ENCODE data around the gene STRBP.

Gene STRBP

DNA sequence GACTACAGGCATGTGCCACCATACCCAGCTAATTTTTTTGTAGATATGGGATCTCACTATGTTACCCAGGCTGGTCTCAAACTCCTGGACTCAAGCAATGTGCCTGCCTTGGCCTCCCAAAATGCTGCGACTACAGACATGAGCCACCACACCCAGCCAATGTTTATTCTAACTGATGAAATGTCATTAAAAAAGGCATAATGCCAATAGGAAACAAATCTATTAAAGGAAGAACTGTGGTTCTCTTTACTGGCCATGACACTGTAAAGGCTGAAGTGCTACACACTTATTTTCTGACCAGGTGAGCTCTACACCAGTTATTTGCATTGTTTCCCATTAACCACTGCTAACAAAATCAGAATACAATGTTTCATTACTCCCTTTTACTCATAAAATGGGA, 106.0 kb downstream of the STRBP start:
- Histone ChIP-seq H4K20me1 (no peaks in the 10 kb centered on the region), H3K4me1 (0 out of 2 replicates have a peak, but pooled peaks cover 4% of the 10 kb centered on the region), H3K27me3 (no peaks in the 10 kb centered on the region), H3K9me3 (no peaks in the 10 kb centered on the region), H3K36me3 (peaks cover 71% of the 10 kb centered on the region), H3K27ac (no peak overlapping the region), H3K4me3 (no peak overlapping the region), H3K9ac (no peak overlapping the region), H3K4me2 (no peak overlapping the region)
- no peak for TF ChIP-seq Cebpa-rat (IDR thresholded peaks at IDR 0.05)

DNA sequence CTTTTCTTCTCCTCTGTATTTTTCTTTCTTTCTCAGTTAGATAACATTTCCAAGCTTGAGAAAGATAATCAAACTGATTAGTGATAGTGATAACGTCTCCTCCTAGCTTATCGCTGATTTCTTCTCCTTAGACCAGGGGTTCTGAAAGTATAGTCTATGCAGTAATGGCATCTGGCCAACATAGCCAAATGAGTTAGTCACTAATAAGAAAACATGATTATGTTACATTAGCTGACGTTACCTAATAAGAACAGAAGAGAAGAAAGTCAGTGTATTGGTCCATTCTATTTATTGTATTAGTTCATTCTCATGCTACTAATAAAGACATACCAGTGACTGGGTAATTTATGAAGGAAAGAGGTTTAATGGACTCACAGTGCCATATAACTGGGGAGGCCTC, 111.2 kb downstream of the STRBP start:
- Histone ChIP-seq H3K4me1 (no peaks in the 10 kb centered on the region), H3K4me2 (no peak overlapping the region), H3K4me3 (no peak overlapping the region), H3K9ac (no peak overlapping the region), H3K9me3 (0 out of 2 replicates have a peak, but pooled peaks cover 6% of the 10 kb centered on the region), H3K27ac (no peak overlapping the region), H4K20me1 (no peaks in the 10 kb centered on the region), H3K27me3 (no peaks in the 10 kb centered on the region), H3K36me3 (peaks cover 86% of the 10 kb centered on the region)
- no peak for TF ChIP-seq Cebpa-rat (IDR thresholded peaks at IDR 0.05)

DNA sequence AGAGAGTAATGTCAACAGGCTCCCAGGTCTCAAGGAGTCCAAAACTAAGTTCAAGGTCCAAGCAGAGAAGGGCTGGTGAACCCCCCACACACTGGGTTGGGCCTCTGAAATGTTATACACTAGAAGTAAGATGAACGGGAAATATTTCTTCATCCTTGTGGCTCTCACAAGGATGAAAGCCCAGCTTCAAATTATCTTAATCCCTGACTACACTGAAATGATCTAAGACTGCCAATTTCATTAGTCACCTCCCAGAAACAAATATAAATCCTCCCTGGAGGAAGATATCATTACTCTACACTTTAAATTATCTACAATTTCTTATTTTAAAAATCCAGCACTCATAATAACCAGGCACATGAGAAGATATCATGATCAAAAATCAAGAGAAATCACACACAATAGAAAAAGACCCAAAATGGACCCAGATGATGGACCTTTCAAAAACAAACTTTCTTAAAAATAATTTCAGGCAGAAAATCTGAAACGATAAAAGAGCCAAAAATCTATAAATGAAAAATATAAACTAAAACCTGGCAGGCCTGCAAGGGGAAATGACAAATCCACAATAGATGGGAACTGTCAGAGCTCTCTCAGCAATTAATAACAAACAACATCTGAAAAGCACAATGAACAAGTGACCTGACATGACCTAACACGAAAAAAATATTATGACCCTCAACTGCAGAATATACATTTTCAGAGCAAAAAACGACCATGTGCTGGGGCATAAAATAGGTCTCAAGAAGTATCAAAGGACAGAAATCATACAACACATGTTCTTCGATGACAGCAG, 117.5 kb downstream of the STRBP start:
- Histone ChIP-seq H3K36me3 (peaks cover 94% of the 10 kb centered on the region), H3K4me2 (no peak overlapping the region), H3K9me3 (0 out of 2 replicates have a peak, but pooled peaks cover 6% of the 10 kb centered on the region), H3K4me3 (no peak overlapping the region), H3K9ac (no peak overlapping the region), H3K27me3 (no peaks in the 10 kb centered on the region), H4K20me1 (0 out of 2 replicates have a peak, but pooled peaks cover 7% of the 10 kb centered on the region), H3K27ac (no peak overlapping the region), H3K4me1 (no peaks in the 10 kb centered on the region)
- no peak for TF ChIP-seq Cebpa-rat (IDR thresholded peaks at IDR 0.05)

DNA sequence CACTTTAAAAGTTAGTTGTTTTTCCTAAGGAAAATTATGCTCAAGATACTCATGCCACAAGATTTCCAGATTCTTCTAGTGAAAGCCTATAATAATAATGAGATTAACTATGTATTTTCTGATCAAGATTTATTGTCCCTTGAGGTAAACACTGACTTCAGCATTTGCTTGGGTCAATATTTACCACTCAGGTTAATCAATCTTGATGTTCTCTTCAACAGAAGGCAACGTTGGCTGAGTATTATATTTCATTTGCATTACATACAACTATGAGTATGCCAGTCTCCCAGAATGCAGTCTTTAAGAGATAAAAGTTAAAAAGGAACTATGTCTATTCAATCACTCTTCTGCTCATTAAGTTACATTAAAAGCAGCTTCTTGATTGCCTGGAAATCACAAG, 119.3 kb downstream of the STRBP start:
- H3K4me2 ChIP-seq = no peak overlapping the region
- no peaks in the 10 kb centered on the region for H3K27me3 ChIP-seq
- peaks cover 92% of the 10 kb centered on the region for H3K36me3 ChIP-seq
- no peak overlapping the region for H3K27ac ChIP-seq
- no peaks in the 10 kb centered on the region for H3K4me1 ChIP-seq
- H4K20me1 ChIP-seq = 0 out of 2 replicates have a peak, but pooled peaks cover 7% of the 10 kb centered on the region
- no peak for TF ChIP-seq Cebpa-rat (IDR thresholded peaks at IDR 0.05)
- 0 out of 2 replicates have a peak, but pooled peaks cover 6% of the 10 kb centered on the region for H3K9me3 ChIP-seq
- no peak overlapping the region for H3K9ac ChIP-seq
- no peak overlapping the region for H3K4me3 ChIP-seq

DNA sequence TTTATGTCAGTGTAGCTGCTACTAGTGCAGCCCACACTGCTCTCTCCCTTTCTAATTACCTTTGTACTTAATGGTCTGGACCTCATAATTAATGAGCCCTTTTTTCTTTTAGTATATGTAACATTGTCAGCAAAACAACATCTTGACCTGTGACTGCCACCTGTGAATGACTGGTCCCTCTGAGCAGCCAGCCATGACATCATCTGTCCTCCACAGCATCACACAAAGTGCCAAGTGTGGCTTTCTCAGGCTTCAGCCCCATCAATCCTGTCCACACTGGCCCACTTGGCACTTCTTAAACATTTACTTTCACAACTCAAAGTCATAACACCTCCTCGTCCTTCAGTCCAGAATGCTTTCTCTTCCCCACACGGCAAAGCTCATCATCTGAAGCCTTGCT, 130.2 kb downstream of the STRBP start:
- Histone ChIP-seq H3K36me3 (peaks cover 87% of the 10 kb centered on the region), H3K4me3 (no peak overlapping the region), H3K9me3 (no peaks in the 10 kb centered on the region), H3K4me1 (no peaks in the 10 kb centered on the region), H3K4me2 (no peak overlapping the region), H3K27ac (no peak overlapping the region), H3K9ac (no peak overlapping the region), H4K20me1 (peaks cover 16% of the 10 kb centered on the region; the same call in 1 of the 2 replicates), H3K27me3 (no peaks in the 10 kb centered on the region)
- no peak for TF ChIP-seq Cebpa-rat (IDR thresholded peaks at IDR 0.05)

DNA sequence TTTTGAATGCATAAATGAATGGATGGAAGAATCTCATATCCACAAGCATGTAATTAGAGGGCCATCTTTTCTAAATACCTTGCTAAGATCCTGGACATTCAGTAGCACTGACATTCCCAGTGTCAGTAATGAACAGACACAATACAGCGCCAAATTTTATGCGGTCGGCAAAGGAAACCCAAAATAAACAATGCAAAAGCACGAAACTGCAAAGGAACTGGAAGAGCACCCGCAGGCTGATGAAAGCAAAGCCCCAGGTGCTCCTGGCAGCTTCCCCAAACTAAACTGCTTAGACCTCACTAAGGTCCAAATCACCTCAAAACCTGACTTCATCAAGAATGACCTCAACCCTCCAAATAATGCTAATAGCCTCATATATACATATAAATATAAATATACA, 133.0 kb downstream of the STRBP start:
- Histone ChIP-seq H3K4me1 (no peaks in the 10 kb centered on the region), H3K27me3 (no peaks in the 10 kb centered on the region), H3K9ac (no peak overlapping the region), H3K4me3 (no peak overlapping the region), H3K36me3 (peaks cover 96% of the 10 kb centered on the region), H4K20me1 (peaks cover 7% of the 10 kb centered on the region; the same call in 1 of the 2 replicates), H3K9me3 (no peaks in the 10 kb centered on the region), H3K27ac (no peak overlapping the region), H3K4me2 (no peak overlapping the region)
- no peak for TF ChIP-seq Cebpa-rat (IDR thresholded peaks at IDR 0.05)

DNA sequence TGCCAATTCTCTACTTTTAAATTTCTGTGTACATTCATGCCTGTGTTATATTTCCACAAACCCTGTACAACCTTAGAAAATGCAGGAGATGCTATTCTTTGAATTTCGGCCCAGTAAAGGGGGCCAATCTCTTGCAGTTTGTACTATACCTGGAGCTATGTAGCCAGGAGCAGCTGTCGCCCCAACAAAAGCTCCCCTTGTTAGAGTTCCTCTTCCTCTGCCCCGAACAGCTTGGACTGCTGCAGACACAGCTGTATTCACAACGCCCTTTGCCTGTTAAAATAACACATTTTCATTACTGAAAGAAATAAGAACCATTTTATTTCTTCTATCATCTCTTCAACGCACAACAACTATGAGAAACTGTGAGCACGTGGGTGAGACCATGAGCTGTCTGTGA, 135.7 kb downstream of the STRBP start:
- H3K4me1 ChIP-seq = no peaks in the 10 kb centered on the region
- H3K27me3 ChIP-seq = no peaks in the 10 kb centered on the region
- H3K9ac ChIP-seq = no peak overlapping the region
- H3K27ac ChIP-seq = no peak overlapping the region
- no peak overlapping the region for H3K4me2 ChIP-seq
- H3K9me3 ChIP-seq = no peaks in the 10 kb centered on the region
- peaks cover 97% of the 10 kb centered on the region for H3K36me3 ChIP-seq
- no peaks in the 10 kb centered on the region for H4K20me1 ChIP-seq
- no peak for TF ChIP-seq Cebpa-rat (IDR thresholded peaks at IDR 0.05)
- no peak overlapping the region for H3K4me3 ChIP-seq

DNA sequence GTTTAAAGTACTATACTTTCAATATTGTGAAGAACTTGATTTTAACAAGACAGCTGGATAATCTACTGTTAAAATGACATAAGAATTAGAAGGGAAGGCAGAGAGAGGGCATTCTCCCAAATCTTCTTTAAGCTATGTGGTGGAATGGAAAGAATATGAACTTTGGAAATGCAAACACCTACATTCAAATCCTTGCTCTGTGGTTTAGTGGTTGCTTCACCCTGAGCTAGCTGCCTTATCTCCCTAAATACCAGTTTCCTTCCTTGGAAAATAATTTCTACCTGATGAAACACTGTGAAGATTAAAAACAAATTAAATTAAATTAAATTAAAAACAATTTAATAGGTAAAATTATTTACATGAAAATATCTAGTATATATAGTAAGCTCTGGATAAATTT, 136.4 kb downstream of the STRBP start:
- Histone ChIP-seq H3K27ac (no peak overlapping the region), H4K20me1 (no peaks in the 10 kb centered on the region), H3K4me2 (no peak overlapping the region), H3K9me3 (no peaks in the 10 kb centered on the region), H3K27me3 (no peaks in the 10 kb centered on the region), H3K36me3 (peaks cover 98% of the 10 kb centered on the region), H3K4me1 (no peaks in the 10 kb centered on the region), H3K4me3 (no peak overlapping the region), H3K9ac (no peak overlapping the region)
- no peak for TF ChIP-seq Cebpa-rat (IDR thresholded peaks at IDR 0.05)

DNA sequence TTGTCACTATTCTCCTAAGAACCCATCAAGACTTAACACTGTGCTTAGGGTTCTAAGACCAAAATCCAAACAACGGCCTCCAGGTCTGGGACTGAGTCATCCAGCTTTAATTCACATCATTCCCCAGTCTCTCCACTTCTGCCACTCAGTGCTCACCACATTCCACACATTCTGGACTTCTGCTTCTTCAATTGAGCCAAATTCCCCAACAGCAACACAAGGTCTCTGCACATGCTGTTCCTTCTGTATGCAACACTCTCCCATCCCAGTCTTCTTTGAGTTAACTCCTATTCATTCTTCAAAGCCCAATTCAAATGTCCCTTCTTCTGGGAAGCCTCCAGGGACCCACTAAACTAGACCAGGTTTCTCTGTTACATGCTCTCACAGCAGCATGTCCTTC, 137.1 kb downstream of the STRBP start:
- H3K4me3 ChIP-seq = no peak overlapping the region
- peaks cover 98% of the 10 kb centered on the region for H3K36me3 ChIP-seq
- H3K9me3 ChIP-seq = no peaks in the 10 kb centered on the region
- H4K20me1 ChIP-seq = peaks cover 5% of the 10 kb centered on the region; the same call in 1 of the 2 replicates
- no peak overlapping the region for H3K4me2 ChIP-seq
- H3K27me3 ChIP-seq = no peaks in the 10 kb centered on the region
- H3K9ac ChIP-seq = no peak overlapping the region
- TF ChIP-seq Cebpa-rat (IDR thresholded peaks at IDR 0.05) = no peak
- no peaks in the 10 kb centered on the region for H3K4me1 ChIP-seq
- no peak overlapping the region for H3K27ac ChIP-seq

DNA sequence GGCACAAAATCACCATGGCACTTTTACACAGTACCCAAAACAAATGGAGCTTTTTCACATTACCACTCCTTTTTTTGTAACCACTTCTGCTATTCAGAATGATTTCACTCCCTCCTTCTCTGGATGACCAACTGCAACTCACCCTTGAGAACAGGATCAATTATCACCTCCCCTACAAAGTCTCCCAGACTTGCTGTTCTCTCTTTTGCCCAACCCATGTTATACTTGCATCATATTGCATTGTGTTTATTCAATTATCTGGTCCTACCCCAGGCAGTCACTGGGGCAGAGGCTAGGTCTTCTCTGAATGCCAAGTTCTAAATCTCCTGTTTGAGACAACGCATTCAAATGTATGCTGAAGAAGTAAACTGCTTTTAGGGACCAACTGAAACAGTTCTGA, 139.0 kb downstream of the STRBP start:
- peaks cover 96% of the 10 kb centered on the region for H3K36me3 ChIP-seq
- H3K9me3 ChIP-seq = no peaks in the 10 kb centered on the region
- H3K4me1 ChIP-seq = no peaks in the 10 kb centered on the region
- no peaks in the 10 kb centered on the region for H3K27me3 ChIP-seq
- no peak for TF ChIP-seq Cebpa-rat (IDR thresholded peaks at IDR 0.05)
- no peak overlapping the region for H3K9ac ChIP-seq
- H3K4me2 ChIP-seq = no peak overlapping the region
- H3K4me3 ChIP-seq = no peak overlapping the region
- peaks cover 6% of the 10 kb centered on the region; the same call in 1 of the 2 replicates for H4K20me1 ChIP-seq
- H3K27ac ChIP-seq = no peak overlapping the region
